Sigmoid colon (tissue), 7 donors: ENCODE data around the gene GABRP. TPM values are rescaled to one million over a fixed set of nuclear protein-coding genes. Genes with fewer than 3 reads are reported as not detected.

Source experiments
- DNase-seq: peaks from one replicate; pipeline ENCODE4 v3.0.0-alpha.2; 2019
- H3K27ac ChIP-seq, 4 donors: fragments of 200-600 bp; sonication (generic); one replicate each; pipeline ENCODE4 v1.5.1; 2016 to 2019; ENCODE audit warnings: mild to moderate bottlenecking in 1 of 4
- H3K27me3 ChIP-seq, 3 donors: fragments of 200-600 bp; sonication (generic); one replicate each; pipeline ENCODE4 v1.5.1; 2019; ENCODE audit warnings: mild to moderate bottlenecking in 1 of 3
- H3K36me3 ChIP-seq, 4 donors: fragments of 200-600 bp; sonication (generic); one replicate each; pipeline ENCODE4 v1.5.1; 2016 to 2019
- H3K4me1 ChIP-seq, 4 donors: fragments of 200-600 bp; sonication (generic); one replicate each; pipeline ENCODE4 v1.5.1; 2017 to 2019
- H3K4me3 ChIP-seq, 4 donors: fragments of 200-600 bp; sonication (generic); one replicate each; pipeline ENCODE4 v1.5.1; 2017 to 2019; ENCODE audit warnings: mild to moderate bottlenecking in 2 of 4, moderate library complexity in 1 of 4
- H3K9me3 ChIP-seq, 4 donors: fragments of 200-600 bp in 3 of 4; sonication (generic) in 3 of 4; one replicate each; pipeline versions ENCODE4 v1.5.1 to v1.6.1; 2013 to 2019
- CTCF ChIP-seq, 4 experiments: fragments of 450-650 bp in 3 of 4; fragments of 200-600 bp in 1 of 4; IDR thresholded peaks; one replicate each; pipeline ENCODE4 v1.5.1; 2016 to 2019; ENCODE audit warnings: antibody characterized with exemption in 4 of 4, mild to moderate bottlenecking in 3 of 4, moderate library complexity in 2 of 4
- EP300 ChIP-seq, 4 donors: sonication (generic); formaldehyde crosslinking; IDR thresholded peaks; one replicate each; pipeline ENCODE4 v1.6.1; 2017; ENCODE audit warnings: antibody characterized with exemption in 4 of 4
- POLR2A ChIP-seq, 2 donors: fragments of 450-650 bp; IDR thresholded peaks; one replicate each; pipeline ENCODE4 v1.6.1; 2016; ENCODE audit warnings: antibody characterized with exemption in 2 of 2, mild to moderate bottlenecking in 2 of 2, moderate library complexity in 2 of 2
- POLR2AphosphoS5 ChIP-seq, 4 donors: sonication (generic); formaldehyde crosslinking; IDR thresholded peaks; one replicate each; pipeline ENCODE4 v1.6.1; 2017; ENCODE audit warnings: antibody characterized with exemption in 4 of 4
- WGBS, 2 donors: extraction: QIAGEN DNeasy Blood & Tissue Kit; methylation state at CpG; one replicate each; pipeline ENCODE4 v1.1.7; 2013; 5-methylcytosine and 5-hydroxymethylcytosine counted together
- intact Hi-C: fragments of 100-400 bp; cut with DNase I; formaldehyde crosslinking; loops from one replicate; pipeline ENCODE4 v1.15.1; 2023
- polyA plus RNA-seq, 3 donors: library from polyadenylated mRNA; stranded (reverse); fragments of 200-250 nt; gene quantifications; one replicate each; pipeline ENCODE4 v1.2.3, GENCODE V29; 2013
- total RNA-seq, 4 donors: library from RNA; depleted of rRNA; stranded (reverse); fragments of >200 nt; gene quantifications; one replicate each; pipeline ENCODE4 v1.1.0, GENCODE V29; 2016
- donor health status: healthy with polysubstance abuse.
- donor health status: Bipolar disorder and iron deficiency.
- donor health status: healthy.

GABRP gene
- total and polyA plus RNA-seq, 7 donors, result 1.8 TPM; not detected in 6

GRCh38 chr5:170748951-170749471 lies 34.5 kb upstream of the GABRP start:
- no peak for TF ChIP-seq POLR2AphosphoS5 (IDR thresholded peaks at IDR 0.05)
- no peak for TF ChIP-seq EP300 (IDR thresholded peaks at IDR 0.05)
- TF ChIP-seq POLR2A (IDR thresholded peaks at IDR 0.05), result no peak
- TF ChIP-seq CTCF (IDR thresholded peaks at IDR 0.05), result no peak
- H3K4me3 ChIP-seq, result no peak overlapping the region
- peaks cover 0 to 52% (median 50%) of the 10 kb centered on the region in 4 donors for H3K4me1 ChIP-seq
- DNase-seq, result no peak
- whole genome bisulfite sequencing, 2 donors, result 70 to 86% methylated on average over 13 of the region's 13 CpGs
- no peaks in the 10 kb centered on the region for H3K9me3 ChIP-seq
- no peak overlapping the region for H3K27ac ChIP-seq
- intact Hi-C loops, result loop anchor here (5.0 kb wide), 1 partner anchor 593 kb away; no protein-coding TSS in a partner anchor
- no peaks in the 10 kb centered on the region for H3K36me3 ChIP-seq
- H3K27me3 ChIP-seq, result no peaks in the 10 kb centered on the region

- no peak overlapping the region for H3K27ac ChIP-seq
- intact Hi-C loops, result loop anchor here (5.0 kb wide), 1 partner anchor 592 kb away; no protein-coding TSS in a partner anchor
Measured at GRCh38 chr5:170749911-170750431, 33.6 kb upstream of the GABRP start.

GRCh38 chr5:170750791-170751190 lies 32.7 kb upstream of the GABRP start:
- intact Hi-C loops, result no loop called here
- H3K36me3 ChIP-seq, result no peaks in the 10 kb centered on the region
- no peak overlapping the region for H3K27ac ChIP-seq
- no peak for DNase-seq
- H3K4me1 ChIP-seq, result peaks cover 0 to 37% (median 33%) of the 10 kb centered on the region in 4 donors
- H3K9me3 ChIP-seq, result no peaks in the 10 kb centered on the region
- H3K27me3 ChIP-seq, result no peaks in the 10 kb centered on the region
- TF ChIP-seq POLR2A (IDR thresholded peaks at IDR 0.05) (no peak), EP300 (IDR thresholded peaks at IDR 0.05) (no peak), POLR2AphosphoS5 (IDR thresholded peaks at IDR 0.05) (no peak), CTCF (IDR thresholded peaks at IDR 0.05) (no peak)
- WGBS, 2 donors, result 71 to 73% methylated on average over 6 of the region's 6 CpGs
- no peak overlapping the region for H3K4me3 ChIP-seq

More at GRCh38 chr5:170749911-170750431, 33.6 kb upstream of the GABRP start:
- H3K36me3 ChIP-seq, result no peaks in the 10 kb centered on the region
- H3K4me1 ChIP-seq, result peaks cover 0 to 42% (median 40%) of the 10 kb centered on the region in 4 donors
- H3K9me3 ChIP-seq, result no peaks in the 10 kb centered on the region
- TF ChIP-seq POLR2AphosphoS5 (IDR thresholded peaks at IDR 0.05) (no peak), EP300 (IDR thresholded peaks at IDR 0.05) (no peak), POLR2A (IDR thresholded peaks at IDR 0.05) (no peak), CTCF (IDR thresholded peaks at IDR 0.05) (no peak)
- no peaks in the 10 kb centered on the region for H3K27me3 ChIP-seq
- WGBS, 2 donors, result 13 to 61% methylated on average over 7 of the region's 7 CpGs
- no peak for DNase-seq
- no peak overlapping the region for H3K4me3 ChIP-seq

- DNase-seq, result no peak
- H3K4me3 ChIP-seq, result no peak overlapping the region
- TF ChIP-seq POLR2AphosphoS5 (IDR thresholded peaks at IDR 0.05), result no peak
- peaks cover 0 to 37% (median 31%) of the 10 kb centered on the region in 4 donors for H3K4me1 ChIP-seq
- intact Hi-C loops, result no loop called here
- H3K27ac ChIP-seq, result no peak overlapping the region
- WGBS, 2 donors, result 67 to 81% methylated on average over 11 of the region's 11 CpGs
- H3K27me3 ChIP-seq, result no peaks in the 10 kb centered on the region
- H3K9me3 ChIP-seq, result no peaks in the 10 kb centered on the region
- no peaks in the 10 kb centered on the region for H3K36me3 ChIP-seq
Measured at GRCh38 chr5:170751631-170752030, 31.9 kb upstream of the GABRP start.

GRCh38 chr5:170752257-170753215 lies 31.0 kb upstream of the GABRP start:
- Histone ChIP-seq H3K4me1 (peaks cover 0 to 39% (median 33%) of the 10 kb centered on the region in 4 donors), H3K9me3 (no peaks in the 10 kb centered on the region), H3K36me3 (no peaks in the 10 kb centered on the region), H3K27me3 (no peaks in the 10 kb centered on the region), H3K27ac (no peak overlapping the region), H3K4me3 (no peak overlapping the region)
- no peak for TF ChIP-seq CTCF (IDR thresholded peaks at IDR 0.05)
- TF ChIP-seq POLR2AphosphoS5 (IDR thresholded peaks at IDR 0.05), result no peak
- TF ChIP-seq POLR2A (IDR thresholded peaks at IDR 0.05), result no peak
- no peak for TF ChIP-seq EP300 (IDR thresholded peaks at IDR 0.05)
- 21 to 44% methylated on average over 10 of the region's 10 CpGs for WGBS, 2 donors
- intact Hi-C loops, result no loop called here
- DNase-seq, result no peak
